NCI-H2196 (cell line): ENCODE data around the gene MRPL40.

Experiments
- DNase-seq: peaks from one replicate; lab custom pipeline; 2025; ENCODE audit not compliant: unreplicated experiment; lab: John Stamatoyannopoulos, UW

Gene MRPL40

DNA sequence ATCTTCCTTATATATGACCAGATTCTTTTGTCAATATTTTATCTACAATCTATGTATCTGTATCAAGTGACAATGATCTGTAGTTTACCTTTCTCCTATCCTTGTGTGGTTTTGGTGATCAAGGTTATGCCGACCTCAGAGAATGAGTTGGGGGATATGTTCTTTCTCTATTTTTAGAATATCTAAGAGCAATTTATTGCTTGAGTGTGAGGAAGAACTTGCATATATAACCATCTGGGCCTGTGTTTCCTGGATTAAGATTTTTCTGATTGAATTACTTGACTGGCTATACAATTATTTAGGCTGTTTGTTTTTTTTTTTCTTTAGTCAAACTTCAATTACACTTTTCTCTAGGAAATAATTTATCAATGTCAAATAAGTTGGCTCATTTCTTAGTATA lies 29.2 kb downstream of the MRPL40 start:
- DNase-seq: no peak

- DNase-seq: no peak
These were observed 30.7 kb downstream of the MRPL40 start for GRCh38 chr22:19463008-19463407.

GRCh38 chr22:19463491-19464469 lies 31.4 kb downstream of the MRPL40 start:
- no peak for DNase-seq

- DNase-seq: no peak
These were observed 32.2 kb downstream of the MRPL40 start for GRCh38 chr22:19464546-19464945.

DNA sequence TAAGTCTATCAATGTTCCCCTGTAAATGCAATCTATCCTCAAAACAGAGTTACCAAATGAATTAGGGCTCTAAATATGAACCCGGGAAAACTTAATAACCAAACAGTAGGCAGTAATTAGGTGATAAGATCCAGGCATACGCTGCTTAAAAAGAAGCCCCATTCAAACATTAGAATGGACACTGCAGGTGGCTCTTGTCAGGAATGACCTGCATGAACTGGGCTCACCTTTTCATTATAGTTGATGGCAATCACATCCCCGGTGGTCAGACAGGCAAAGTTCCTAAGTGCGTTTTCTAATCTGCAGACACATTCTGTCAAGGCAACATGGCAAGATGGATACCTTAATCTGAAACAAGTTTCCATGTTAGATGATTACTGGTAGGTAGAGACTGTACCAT lies 32.6 kb downstream of the MRPL40 start:
- DNase-seq: no peak

- no peak for DNase-seq
These were observed 33.9 kb downstream of the MRPL40 start for GRCh38 chr22:19466126-19466716.

GRCh38 chr22:19466848-19467752 lies 34.8 kb downstream of the MRPL40 start:
- DNase-seq: no peak

DNA sequence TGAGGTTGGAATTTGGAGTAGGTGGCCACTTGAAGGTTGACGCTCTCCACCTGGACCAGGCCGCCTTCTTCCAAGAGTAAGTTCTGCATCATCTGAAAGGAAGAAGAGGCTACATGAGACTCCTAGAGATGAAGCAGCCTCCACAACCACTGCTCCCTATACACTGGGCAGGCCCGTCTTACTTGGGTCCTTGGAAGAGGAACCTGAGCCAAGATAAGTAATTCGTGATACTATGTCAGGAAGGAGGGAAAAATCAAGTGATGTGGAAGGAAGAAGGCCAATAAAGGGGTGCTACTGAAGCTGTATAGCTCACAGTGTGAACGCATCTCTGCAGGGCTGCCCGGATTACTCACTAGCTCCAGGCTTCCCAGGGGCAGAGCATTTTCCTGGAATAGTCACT lies 35.6 kb downstream of the MRPL40 start:
- DNase-seq: no peak

DNA sequence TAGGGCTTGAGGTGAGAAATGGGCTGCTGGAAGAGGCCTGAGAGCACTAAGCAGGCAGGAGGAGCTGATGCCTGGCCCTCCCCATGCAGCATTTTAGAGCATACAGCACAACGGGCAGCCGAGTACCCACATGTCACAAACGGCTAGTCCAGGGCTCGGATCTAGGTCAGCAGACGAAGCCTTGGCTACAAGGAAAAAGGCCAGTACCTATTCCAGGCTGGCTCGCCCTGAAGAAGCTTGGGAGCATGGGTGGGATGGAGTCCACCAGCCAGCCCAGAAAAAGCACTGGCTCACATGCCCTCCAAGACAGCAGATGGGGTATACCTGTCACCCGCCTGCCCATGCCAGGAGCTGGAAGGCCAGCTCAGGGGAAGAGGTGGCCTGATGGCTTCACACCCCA lies 37.1 kb downstream of the MRPL40 start:
- DNase-seq: no peak

GRCh38 chr22:19470010-19470409 lies 37.7 kb downstream of the MRPL40 start:
- no peak for DNase-seq

DNA sequence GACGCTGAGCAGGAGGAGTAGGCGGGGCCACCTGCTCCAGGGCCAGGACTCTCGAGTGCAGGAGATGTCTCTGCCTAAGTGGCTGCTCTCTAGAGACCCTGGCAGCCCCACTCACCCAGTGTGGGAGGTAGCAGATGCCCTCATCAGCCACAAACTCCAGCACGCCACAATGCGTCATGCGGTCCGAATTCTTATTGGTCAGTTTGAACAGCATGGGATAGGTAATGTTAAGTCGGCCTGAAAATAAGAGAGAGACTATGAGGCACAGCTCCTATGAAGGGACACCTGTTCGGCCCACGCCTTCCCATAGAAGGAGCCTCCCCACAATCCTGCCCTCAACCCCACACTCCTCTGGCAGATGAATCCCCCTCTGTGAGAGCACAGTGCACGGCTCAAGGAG lies 39.2 kb downstream of the MRPL40 start:
- DNase-seq: no peak

DNA sequence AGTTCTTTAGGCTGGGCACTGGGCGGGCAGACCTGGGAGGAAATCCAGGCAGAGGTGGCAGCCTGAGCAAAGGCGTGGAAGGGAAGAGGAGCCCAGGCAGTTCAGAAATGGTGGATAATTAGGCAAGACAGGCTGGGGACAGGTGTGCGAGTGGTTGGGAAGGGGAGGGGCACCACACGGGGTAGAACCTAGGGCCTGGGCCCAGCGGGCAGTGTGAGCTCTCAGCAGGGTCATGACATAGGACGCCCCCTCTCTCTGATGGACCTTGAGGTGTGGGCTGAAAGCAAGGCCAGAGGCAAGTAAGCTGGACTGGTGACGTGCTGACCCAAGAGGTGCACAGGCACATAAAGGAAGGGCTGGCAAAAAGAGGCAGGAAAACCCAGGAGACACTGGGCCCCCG lies 39.9 kb downstream of the MRPL40 start:
- no peak for DNase-seq

DNA sequence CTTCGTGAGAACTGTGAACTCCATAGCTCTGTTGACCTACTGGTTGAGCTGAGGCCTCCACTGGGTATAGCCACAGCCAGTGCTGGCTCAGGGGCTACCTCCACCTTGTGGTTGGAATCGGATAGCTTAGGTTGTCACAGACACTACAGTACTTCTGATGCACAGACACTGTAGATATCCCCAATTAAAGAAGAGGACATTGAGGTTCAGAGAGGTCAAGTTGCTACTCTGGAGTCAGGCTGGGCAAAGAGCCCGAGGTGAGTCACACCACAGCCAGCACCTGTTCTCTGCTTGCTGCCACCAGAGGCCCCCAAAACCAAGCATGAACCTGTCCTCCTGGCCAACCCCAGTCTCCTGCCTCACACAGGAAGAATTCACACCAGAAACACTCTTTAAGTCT lies 41.2 kb downstream of the MRPL40 start:
- DNase-seq: peak; percentile 18

- no peak for DNase-seq
These were observed 43.7 kb downstream of the MRPL40 start for GRCh38 chr22:19476023-19476422.

DNA sequence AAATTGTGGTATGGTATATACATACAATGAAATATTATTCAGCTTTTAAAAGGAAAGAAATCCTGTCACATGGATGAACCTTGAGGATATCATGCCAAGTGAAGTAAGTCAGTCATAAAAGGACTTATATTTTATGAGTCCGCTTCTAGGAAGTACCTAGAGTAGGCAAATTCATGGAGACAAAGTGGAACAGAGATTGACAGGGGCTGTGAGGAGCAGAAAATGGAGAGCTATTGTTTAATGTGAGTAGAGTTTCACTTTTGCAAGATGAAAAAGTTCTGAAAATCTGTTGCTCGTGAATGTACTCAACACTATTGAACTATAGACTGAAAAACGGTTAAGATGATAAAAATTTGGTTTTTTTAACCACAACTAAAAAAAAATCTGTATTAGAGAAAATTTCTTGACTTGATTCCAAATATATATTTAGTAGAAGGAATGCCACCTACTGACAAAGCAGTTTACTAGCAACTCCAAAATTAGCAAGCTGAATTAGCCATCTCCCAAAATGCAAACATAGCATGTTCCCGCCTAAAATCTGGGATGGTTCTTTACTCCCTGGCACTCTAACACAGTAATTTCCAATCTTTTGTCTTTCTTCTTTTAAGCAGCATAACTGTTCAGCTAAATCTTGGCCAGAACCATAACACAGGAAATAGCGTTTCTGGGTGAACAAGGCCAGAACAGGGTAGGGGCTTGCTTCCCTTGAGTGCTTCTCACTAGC lies 45.1 kb downstream of the MRPL40 start:
- DNase-seq: no peak

DNA sequence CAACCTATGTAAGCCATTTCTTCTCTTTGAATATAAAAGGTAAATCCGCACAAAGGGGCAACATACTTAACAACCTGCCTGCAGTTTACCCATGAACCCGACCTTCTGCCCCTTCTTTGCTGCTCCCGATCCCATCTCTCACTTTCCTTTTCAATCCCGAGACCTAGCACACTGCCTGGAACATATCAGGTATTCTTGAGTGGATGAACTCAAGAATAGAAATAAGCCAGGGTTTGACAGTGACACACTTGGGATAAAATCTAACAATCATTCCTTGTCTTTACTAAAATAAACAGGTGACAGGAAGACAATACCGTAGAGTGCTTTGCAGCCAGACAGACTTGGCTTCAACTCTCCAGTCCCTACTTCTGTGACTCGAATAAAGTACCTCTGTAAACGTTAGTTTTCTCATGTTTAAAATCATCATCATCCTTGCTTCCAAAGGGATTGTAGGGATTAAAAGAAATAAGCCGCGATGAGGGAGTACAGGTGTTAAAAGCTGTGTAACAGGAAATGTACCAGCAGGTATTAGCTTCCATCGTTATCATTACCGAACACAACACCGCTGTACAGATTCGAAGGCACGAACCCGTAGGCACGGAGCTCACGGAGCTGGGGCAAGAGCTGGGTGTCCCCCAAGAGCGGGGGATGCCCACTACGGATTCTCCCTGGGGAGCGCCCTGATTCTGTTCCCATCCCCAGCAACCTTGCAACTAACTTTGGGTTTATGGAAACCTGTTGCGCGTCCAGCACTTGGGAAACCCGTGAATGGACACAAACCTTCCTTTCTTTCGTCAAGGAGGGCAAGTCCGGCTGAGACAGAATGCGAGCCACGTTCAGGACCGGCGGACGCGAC lies 45.9 kb downstream of the MRPL40 start:
- DNase-seq: no peak

GRCh38 chr22:19478901-19479354 lies 46.6 kb downstream of the MRPL40 start, which contains the start of gene UFD1:
Gene UFD1 (minus strand): TSS chr22:19479193. CDS start chr22:19479085, 108 bp downstream.
- peak; percentile 70 for DNase-seq

DNA sequence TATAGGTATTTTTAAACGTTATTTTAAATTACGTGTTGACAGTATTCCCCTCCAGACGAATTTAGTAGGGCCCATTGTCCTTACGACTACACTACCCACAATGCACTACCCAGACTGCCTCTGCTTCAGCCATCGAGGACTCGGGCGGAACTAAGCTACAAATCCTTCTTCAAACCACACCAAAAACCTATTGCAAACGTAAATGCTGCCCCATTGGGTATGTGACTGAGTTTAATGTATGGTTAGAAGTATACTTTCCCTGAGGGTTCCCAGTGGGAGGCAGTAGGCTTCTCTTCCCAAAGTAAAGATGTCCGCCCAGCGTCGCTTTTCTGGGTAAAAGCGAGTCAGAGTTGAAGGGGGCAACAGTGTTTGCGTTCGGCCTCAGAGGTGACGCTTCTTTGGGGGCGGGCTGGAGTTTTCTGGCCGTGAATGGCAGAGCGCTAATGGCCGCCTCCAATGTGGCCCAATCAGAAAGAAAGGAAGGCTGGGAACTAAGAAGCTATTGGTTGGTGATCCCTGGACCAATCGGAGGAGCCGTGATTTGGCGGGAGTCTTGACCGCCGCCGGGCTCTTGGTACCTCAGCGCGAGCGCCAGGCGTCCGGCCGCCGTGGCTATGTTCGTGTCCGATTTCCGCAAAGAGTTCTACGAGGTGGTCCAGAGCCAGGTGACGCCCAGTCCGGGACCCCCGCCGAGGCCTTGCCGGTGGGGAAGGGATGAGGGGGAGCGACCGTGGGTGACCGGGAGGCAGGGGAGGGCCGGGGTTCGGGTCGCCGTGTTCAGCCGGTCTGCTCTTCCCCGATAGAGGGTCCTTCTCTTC lies 47.2 kb downstream of the MRPL40 start, which contains the start of gene CDC45:
Gene CDC45 (plus strand): TSS at position 566 of the 818 bp plus-strand sequence. CDS start 49 bp downstream, at position 615.
- DNase-seq: peak; percentile 85

- DNase-seq: no peak
These were observed 47.8 kb downstream of the MRPL40 start for GRCh38 chr22:19480173-19480568.
